Activated CD4-positive, alpha-beta memory T cell treated with anti-CD3 and anti-CD28 coated beads, Interleukin-2, amount 10 ng/mL, durations not matched to agents 7 days and 5 days (primary cell): ENCODE data around the gene CCDC88C. TPM values are rescaled to one million over a fixed set of nuclear protein-coding genes. Genes with fewer than 3 reads are reported as not detected.

Experiments used
- CTCF ChIA-PET: fragments of 350-600 bp; sonication (Branson Sonifier 250); formaldehyde crosslinking; loops from one replicate; lab custom pipeline; 2021; ENCODE audit warnings: antibody characterized with exemption, inconsistent platforms; lab: Charles Lee
- POLR2A ChIA-PET: fragments of 350-600 bp; sonication (Branson Sonifier 250); formaldehyde crosslinking; loops from one replicate; lab custom pipeline; 2021; ENCODE audit warnings: antibody characterized with exemption; lab: Charles Lee
- DNase-seq: peaks from one replicate; pipeline ENCODE4 v3.0.0-alpha.2; 2020
- H3K27ac Mint-ChIP-seq: one replicate; pipeline ENCODE4 v1.8.0; 2021; ENCODE audit warnings: mild to moderate bottlenecking, mixed read lengths
- H3K27me3 Mint-ChIP-seq: one replicate; pipeline ENCODE4 v1.8.0; 2021; ENCODE audit warnings: mixed read lengths
- H3K36me3 Mint-ChIP-seq: one replicate; pipeline ENCODE4 v1.8.0; 2021; ENCODE audit warnings: low read depth, mixed read lengths
- H3K4me1 Mint-ChIP-seq: one replicate; pipeline ENCODE4 v1.8.0; 2021; ENCODE audit warnings: mixed read lengths
- H3K4me3 Mint-ChIP-seq: one replicate; pipeline ENCODE4 v1.8.0; 2021; ENCODE audit warnings: mild to moderate bottlenecking, mixed read lengths
- H3K9me3 Mint-ChIP-seq: one replicate; pipeline ENCODE4 v1.8.0; 2021; ENCODE audit warnings: mixed read lengths
- total RNA-seq, 2 experiments: library from RNA; stranded (reverse); gene quantifications; one replicate each; pipeline ENCODE4 v1.2.3, GENCODE V29; 2021

The CCDC88C gene
- total RNA-seq, 2 experiments from 2014 or later, result 168 to 175 TPM

GRCh38 chr14:91374287-91374878, 43.2 kb downstream of the CCDC88C start:
- POLR2A ChIA-PET, result interaction anchor here (1.0 to 10.7 kb wide), 16 partner anchors 7 to 546 kb away, joined by 3 to 135 read pairs (median 9); partner anchors contain the start of genes CCDC88C, PPP4R3A and TC2N

GRCh38 chr14:91373591-91374254, 43.9 kb downstream of the CCDC88C start:
- H3K27ac Mint-ChIP-seq, result peak overlapping the region; percentile 94
- no peaks in the 10 kb centered on the region for H3K9me3 Mint-ChIP-seq
- no peaks in the 10 kb centered on the region for H3K27me3 Mint-ChIP-seq
- peaks cover 46% of the 10 kb centered on the region for H3K36me3 Mint-ChIP-seq
- peak; percentile 69 for DNase-seq
- POLR2A ChIA-PET, result interaction anchor here (1.0 to 10.7 kb wide), 16 partner anchors 9 to 493 kb away, joined by 3 to 135 read pairs (median 9); partner anchors contain the start of genes CCDC88C, GPR68, PPP4R3A and TC2N
- CTCF ChIA-PET, result interaction anchor here (1.3 to 3.6 kb wide), 8 partner anchors 18 to 55 kb away, joined by 4 to 18 read pairs (median 8); partner anchors contain the start of gene CCDC88C
- H3K4me1 Mint-ChIP-seq, result peaks cover 99% of the 10 kb centered on the region
- peak overlapping the region; percentile 71 for H3K4me3 Mint-ChIP-seq

More at GRCh38 chr14:91374287-91374878, 43.2 kb downstream of the CCDC88C start:
- Mint-ChIP-seq H3K36me3 (peaks cover 47% of the 10 kb centered on the region), H3K27ac (peak overlapping the region; percentile 94), H3K4me3 (peak overlapping the region; percentile 71), H3K27me3 (no peaks in the 10 kb centered on the region), H3K9me3 (no peaks in the 10 kb centered on the region), H3K4me1 (peaks cover 99% of the 10 kb centered on the region)
- CTCF ChIA-PET, result interaction anchor here (0.9 to 3.6 kb wide), 6 partner anchors 24 to 51 kb away, joined by 3 to 18 read pairs (median 7); partner anchors contain the start of gene CCDC88C
- DNase-seq, result no peak

- peak; percentile 58 for DNase-seq
- POLR2A ChIA-PET, result interaction anchor here (0.7 to 10.7 kb wide), 14 partner anchors 8 to 312 kb away, joined by 3 to 135 read pairs (median 10); partner anchors contain the start of genes CCDC88C, GPR68 and PPP4R3A
- CTCF ChIA-PET, result interaction anchor here (1.3 to 3.6 kb wide), 7 partner anchors 17 to 54 kb away, joined by 4 to 18 read pairs (median 9); partner anchors contain the start of gene CCDC88C
- Mint-ChIP-seq H3K4me1 (peaks cover 99% of the 10 kb centered on the region), H3K27me3 (no peaks in the 10 kb centered on the region), H3K9me3 (no peaks in the 10 kb centered on the region), H3K27ac (peak overlapping the region; percentile 94), H3K36me3 (peaks cover 41% of the 10 kb centered on the region), H3K4me3 (peak overlapping the region; percentile 71)
These were observed 44.7 kb downstream of the CCDC88C start for GRCh38 chr14:91372671-91373495.

- Mint-ChIP-seq H3K4me3 (peak overlapping the region; percentile 61), H3K36me3 (peaks cover 40% of the 10 kb centered on the region), H3K27ac (peak overlapping the region; percentile 94), H3K9me3 (no peaks in the 10 kb centered on the region), H3K27me3 (no peaks in the 10 kb centered on the region), H3K4me1 (peaks cover 99% of the 10 kb centered on the region)
- ChIA-PET CTCF (interaction anchor here (1.3 to 1.8 kb wide), 4 partner anchors 16 to 50 kb away, joined by 3 to 12 read pairs (median 6); no protein-coding TSS in a partner anchor), POLR2A (interaction anchor here (0.7 to 10.7 kb wide), 10 partner anchors 11 to 311 kb away, joined by 3 to 135 read pairs (median 14); partner anchors contain the start of genes CCDC88C and PPP4R3A)
- DNase-seq, result no peak
These were observed 45.6 kb downstream of the CCDC88C start for GRCh38 chr14:91371990-91372375.

- CTCF ChIA-PET, result interaction anchor here (1.3 to 1.8 kb wide), 3 partner anchors 16 to 49 kb away, joined by 3 to 8 read pairs (median 4); no protein-coding TSS in a partner anchor
- H3K27me3 Mint-ChIP-seq, result no peaks in the 10 kb centered on the region
- no peak for DNase-seq
- POLR2A ChIA-PET, result interaction anchor here (1.4 to 10.7 kb wide), 5 partner anchors 10 to 54 kb away, joined by 3 to 135 read pairs (median 75); partner anchors contain the start of gene CCDC88C
- peak overlapping the region; percentile 94 for H3K27ac Mint-ChIP-seq
- H3K4me3 Mint-ChIP-seq, result peak overlapping the region; percentile 53
- H3K9me3 Mint-ChIP-seq, result no peaks in the 10 kb centered on the region
- H3K36me3 Mint-ChIP-seq, result peaks cover 40% of the 10 kb centered on the region
- H3K4me1 Mint-ChIP-seq, result peaks cover 100% of the 10 kb centered on the region
These were observed 46.3 kb downstream of the CCDC88C start for GRCh38 chr14:91371011-91371989.

- peak overlapping the region; percentile 94 for H3K27ac Mint-ChIP-seq
- peaks cover 97% of the 10 kb centered on the region for H3K4me1 Mint-ChIP-seq
- CTCF ChIA-PET, result interaction anchor here (1.5 kb wide), 1 partner anchor 46 kb away, joined by 4 read pairs; no protein-coding TSS in a partner anchor
- POLR2A ChIA-PET, result interaction anchor here (1.1 to 10.7 kb wide), 6 partner anchors 15 to 53 kb away, joined by 3 to 135 read pairs (median 40); partner anchors contain the start of gene CCDC88C
- peaks cover 34% of the 10 kb centered on the region for H3K36me3 Mint-ChIP-seq
- DNase-seq, result no peak
- H3K4me3 Mint-ChIP-seq, result peak overlapping the region; percentile 58
- H3K9me3 Mint-ChIP-seq, result no peaks in the 10 kb centered on the region
- no peaks in the 10 kb centered on the region for H3K27me3 Mint-ChIP-seq
These were observed 47.8 kb downstream of the CCDC88C start for GRCh38 chr14:91369628-91370445.

- Mint-ChIP-seq H3K27me3 (no peaks in the 10 kb centered on the region), H3K27ac (peak overlapping the region; percentile 47)
These were observed 48.7 kb downstream of the CCDC88C start for GRCh38 chr14:91368776-91369416.

GRCh38 chr14:91367173-91368171, 50.1 kb downstream of the CCDC88C start:
- Mint-ChIP-seq H3K27me3 (no peaks in the 10 kb centered on the region), H3K27ac (peak overlapping the region; percentile 73), H3K4me1 (peaks cover 87% of the 10 kb centered on the region), H3K9me3 (no peaks in the 10 kb centered on the region), H3K36me3 (peaks cover 28% of the 10 kb centered on the region), H3K4me3 (peak overlapping the region; percentile 38)
- ChIA-PET POLR2A (interaction anchor here (0.8 to 5.1 kb wide), 9 partner anchors 8 to 49 kb away, joined by 3 to 15 read pairs (median 3); no protein-coding TSS in a partner anchor), CTCF (interaction anchor here (0.6 to 1.4 kb wide), 6 partner anchors 12 to 230 kb away, joined by 3 to 5 read pairs (median 4); no protein-coding TSS in a partner anchor)
- DNase-seq, result peak; percentile 63

More at GRCh38 chr14:91368776-91369416, 48.7 kb downstream of the CCDC88C start:
- Mint-ChIP-seq H3K4me3 (no peak overlapping the region), H3K36me3 (peaks cover 28% of the 10 kb centered on the region), H3K4me1 (peaks cover 96% of the 10 kb centered on the region), H3K9me3 (no peaks in the 10 kb centered on the region)
- ChIA-PET POLR2A (interaction anchor here (1.3 to 8.5 kb wide), 2 partner anchors 14 to 29 kb away, joined by 4 to 77 read pairs; no protein-coding TSS in a partner anchor), CTCF (interaction anchor here (1.2 to 1.5 kb wide), 2 partner anchors 45 to 47 kb away, joined by 3 to 4 read pairs; no protein-coding TSS in a partner anchor)
- DNase-seq, result no peak

- no peak for DNase-seq
- H3K27me3 Mint-ChIP-seq, result no peaks in the 10 kb centered on the region
- ChIA-PET POLR2A (interaction anchor here (0.8 to 5.1 kb wide), 9 partner anchors 8 to 49 kb away, joined by 3 to 15 read pairs (median 3); no protein-coding TSS in a partner anchor), CTCF (interaction anchor here (0.6 to 1.4 kb wide), 3 partner anchors 11 to 49 kb away, joined by 4 to 5 read pairs (median 5); no protein-coding TSS in a partner anchor)
- H3K27ac Mint-ChIP-seq, result peak overlapping the region; percentile 73
- peaks cover 85% of the 10 kb centered on the region for H3K4me1 Mint-ChIP-seq
- H3K9me3 Mint-ChIP-seq, result no peaks in the 10 kb centered on the region
- peak overlapping the region; percentile 38 for H3K4me3 Mint-ChIP-seq
- peaks cover 32% of the 10 kb centered on the region for H3K36me3 Mint-ChIP-seq
These were observed 50.9 kb downstream of the CCDC88C start for GRCh38 chr14:91366749-91367148.
